Right atrium auricular region (tissue), 2 donors: Measurements from ENCODE around the gene CACNA2D2. TPM values are rescaled to one million over a fixed set of nuclear protein-coding genes. Genes with fewer than 3 reads are reported as not detected.

ENCODE experiments used
- DNase-seq: peaks from one replicate; pipeline ENCODE4 v3.0.0-alpha.2; 2019; ENCODE audit warnings: low spot score
- H3K27ac ChIP-seq, 2 donors: fragments of 200-600 bp; sonication (generic); 1 replicate in 1 of 2; 2 replicates in 1 of 2; pipeline ENCODE4 v1.5.1; 2016 to 2019
- H3K27me3 ChIP-seq, 2 donors: fragments of 200-600 bp; sonication (generic); one replicate each; pipeline versions ENCODE4 v1.5.1 to v1.6.0; 2017 to 2019
- H3K36me3 ChIP-seq: fragments of 200-600 bp; sonication (generic); one replicate; pipeline ENCODE4 v1.5.1; 2016
- H3K4me1 ChIP-seq, 2 donors: fragments of 200-600 bp; sonication (generic); one replicate each; pipeline versions ENCODE4 v1.5.1 to v1.6.0; 2017 to 2019
- H3K4me3 ChIP-seq, 2 donors: fragments of 200-600 bp; sonication (generic); 1 replicate in 1 of 2; 2 replicates in 1 of 2; pipeline ENCODE4 v1.5.1; 2017 to 2019; ENCODE audit warnings: mild to moderate bottlenecking in 1 of 2, moderate library complexity in 1 of 2
- H3K9me3 ChIP-seq, 2 donors: fragments of 200-600 bp; sonication (generic); one replicate each; pipeline ENCODE4 v1.5.1; 2019
- CTCF ChIP-seq, 2 donors: fragments of 200-600 bp; sonication (generic); IDR thresholded peaks; one replicate each; pipeline ENCODE4 v1.5.1; 2019; ENCODE audit warnings: antibody characterized with exemption in 2 of 2
- total RNA-seq, 2 donors: library from RNA; depleted of rRNA; stranded (reverse); fragments of >200 nt; gene quantifications; one replicate each; pipeline ENCODE4 v1.1.0, GENCODE V29; 2016

CACNA2D2 gene
- total RNA-seq, 2 donors from 2014 or later: 3.7 to 6.2 TPM

- Histone ChIP-seq H3K27ac (peak overlapping the region; percentile 86 to 88), H3K9me3 (no peaks in the 10 kb centered on the region), H3K4me1 (peaks cover 0 to 58% of the 10 kb centered on the region in 2 donors), H3K36me3 (peaks cover 39% of the 10 kb centered on the region), H3K27me3 (no peaks in the 10 kb centered on the region), H3K4me3 (peak overlapping the region; percentile 71 to 72)
- no peak for TF ChIP-seq CTCF (IDR thresholded peaks at IDR 0.05)
- no peak for DNase-seq
Observed at GRCh38 chr3:50351323-50351697, 152.1 kb downstream of the CACNA2D2 start.

- TF ChIP-seq CTCF (IDR thresholded peaks at IDR 0.05): peak in 1 of 2 donors; percentile 5
- DNase-seq: peak; percentile 97
- H3K36me3 ChIP-seq: peaks cover 39% of the 10 kb centered on the region
Observed at GRCh38 chr3:50350527-50351322, 152.7 kb downstream of the CACNA2D2 start, which contains the start of the genes CYB561D2 and NPRL2. TSS of gene CYB561D2 (plus strand) at chr3:50350862. CDS start at chr3:50351434, 572 bp downstream. TSS of gene NPRL2 (minus strand) at chr3:50350775. CDS start at chr3:50350652, 123 bp downstream.

GRCh38 chr3:50350213-50350526 is 153.3 kb downstream of the CACNA2D2 start:
- TF ChIP-seq CTCF (IDR thresholded peaks at IDR 0.05): no peak
- Histone ChIP-seq H3K9me3 (no peaks in the 10 kb centered on the region), H3K36me3 (peaks cover 35% of the 10 kb centered on the region), H3K4me1 (peaks cover 0 to 55% of the 10 kb centered on the region in 2 donors), H3K27ac (peak overlapping the region; percentile 86 to 88), H3K27me3 (no peaks in the 10 kb centered on the region), H3K4me3 (peak overlapping the region; percentile 71 to 72)
- no peak for DNase-seq

More at GRCh38 chr3:50350527-50351322, 152.7 kb downstream of the CACNA2D2 start, which contains the start of the genes CYB561D2 and NPRL2:
- peaks cover 0 to 56% of the 10 kb centered on the region in 2 donors for H3K4me1 ChIP-seq
- H3K27ac ChIP-seq: peak within 1 kb of the TSS; percentile 86 to 88
- no peaks in the 10 kb centered on the region for H3K9me3 ChIP-seq
- H3K4me3 ChIP-seq: peak within 1 kb of the TSS; percentile 71 to 72
- H3K27me3 ChIP-seq: no peaks in the 10 kb centered on the region

GRCh38 chr3:50347187-50347813 is 156.1 kb downstream of the CACNA2D2 start:
- peak; percentile 72 for DNase-seq

More at GRCh38 chr3:50347187-50347813, 156.1 kb downstream of the CACNA2D2 start:
- Histone ChIP-seq H3K27ac (no peak overlapping the region), H3K4me1 (peaks cover 0 to 40% of the 10 kb centered on the region in 2 donors), H3K36me3 (peaks cover 12% of the 10 kb centered on the region), H3K27me3 (no peaks in the 10 kb centered on the region), H3K4me3 (no peak overlapping the region), H3K9me3 (no peaks in the 10 kb centered on the region)
- peak; percentile 43 to 62 for TF ChIP-seq CTCF (IDR thresholded peaks at IDR 0.05)
